A549 treated with DMSO at 1 μM for 4 hours (cell line): ENCODE results near the gene PANK4. TPM values are rescaled to one million over a fixed set of nuclear protein-coding genes. Genes with fewer than 3 reads are reported as not detected.

Experiments
- total RNA-seq: library from RNA; stranded (reverse); fragments of 200-300 nt; extraction: Qiagen RNA extraction; gene quantifications from 5 replicates; pipeline ENCODE4 v1.2.3, GENCODE V29; 2022; ENCODE audit warnings: low read depth

Gene PANK4
- total RNA-seq = 8.4 to 12.8 TPM (median 9.9 TPM) in 5 replicates

GRCh38 chr1:2525920-2526823 is at the start of gene PANK4:
Gene PANK4 (minus strand): TSS chr1:2526596. CDS start chr1:2526587, 9 bp downstream.

GRCh38 chr1:2556277-2556677 is 29.9 kb upstream of the PANK4 start, which contains the start of gene TNFRSF14:
Gene TNFRSF14 (plus strand): TSS chr1:2556371. CDS start chr1:2556665, 294 bp downstream.

GRCh38 chr1:2529784-2530512 is 3.6 kb upstream of the PANK4 start, which contains the start of gene HES5:
Gene HES5 (minus strand): TSS chr1:2530263. CDS start chr1:2530164, 99 bp downstream.

GRCh38 chr1:2476061-2476999 is 50.1 kb downstream of the PANK4 start, which contains the start of gene PLCH2:
Gene PLCH2 (plus strand): TSS chr1:2476289. CDS start chr1:2476589, 300 bp downstream.

Other genes with a start within 250 kb of the PANK4 start
- 5.8 to 7.9 TPM (median 6.4 TPM) in 5 replicates for gene MORN1, start 135.0 kb downstream of the PANK4 start, total RNA-seq
- gene RER1, start 134.8 kb downstream of the PANK4 start, total RNA-seq = 86.2 to 129 TPM (median 125 TPM) in 5 replicates
- 19.2 to 23.7 TPM (median 23.0 TPM) in 5 replicates for gene PEX10, start 114.0 kb downstream of the PANK4 start, total RNA-seq
- 0.12 to 0.36 TPM (median 0.32 TPM) in 5 replicates for gene PLCH2, start 50.3 kb downstream of the PANK4 start, total RNA-seq
- not detected in 5 replicates for gene HES5, start 3.7 kb upstream of the PANK4 start, total RNA-seq
- gene TNFRSF14, start 29.8 kb upstream of the PANK4 start, total RNA-seq = 0.07 to 0.21 TPM (median 0.21 TPM) in 5 replicates
- gene PRXL2B, start 60.2 kb upstream of the PANK4 start, total RNA-seq = 17.9 to 22.7 TPM (median 19.4 TPM) in 5 replicates
- 0.24 to 0.37 TPM in 2 of 5 replicates, not detected in the others for gene MMEL1, start 106.4 kb upstream of the PANK4 start, total RNA-seq